Heart left ventricle (tissue), 13 donors: ENCODE measurements around the gene SMDT1.

ENCODE experiments used
- CTCF ChIP-seq, 12 donors: fragments of 200-600 bp; sonication (generic) in 4 of 12; IDR thresholded peaks; one replicate each; pipeline versions ENCODE4 v1.5.0 to v1.8.0; 2018 to 2022; ENCODE audit warnings: antibody characterized with exemption in 12 of 12, mild to moderate bottlenecking in 5 of 12
- POLR2A ChIP-seq, 2 donors: fragments of 450-650 bp; IDR thresholded peaks; one replicate each; pipeline ENCODE4 v1.6.1; 2017; ENCODE audit warnings: antibody characterized with exemption in 2 of 2, mild to moderate bottlenecking in 2 of 2, moderate library complexity in 2 of 2
- donor health status: ischemic (EF 13 %, LVEDD 7.1; RV severe dilation, severe dysfunction).
- donor health status: DM: no; HTN: yes; CAD: no.
- donor health status: DM: no; HTN: no; CAD: no.
- donor health status: ischemic (EF 25% LVEDD 6.9; RV normal size, moderate dysfunction).
- donor health status: ischemic (EF 25% LVEDD 5.7; RV mildly dilated, moderate dysfunction).
- donor health status: ischemic (EF 35%, LVEDD 5.7; RV mildly dilated, moderate dysfunction).
- donor health status: nonischemic (EF 11% LVEDD 7.7; RV severe dilation, severe dysfunction).
- donor health status: DM: yes; HTN: yes; CAD: no.
- donor health status: PGD.
- donor health status: ischemic (EF 29% LVEDD 5.4; RV normal size, mild dysfunction).
- donor health status: nonischemic (EF 23%, LVEDD 6.1; RV moderate dilation, normal function).

- no peak for TF ChIP-seq CTCF (IDR thresholded peaks at IDR 0.05)
- no peak for TF ChIP-seq POLR2A (IDR thresholded peaks at IDR 0.05)
Observed at GRCh38 chr22:42062506-42063170, 16.9 kb upstream of the SMDT1 start.
